ENCODE data around the gene CFHR1.
"Not testable (repeated sequence)": the region's sequence is repeated elsewhere in the genome, so short reads cannot be mapped to it uniquely, and the experiment has no call there.

CFHR1 gene

DNA sequence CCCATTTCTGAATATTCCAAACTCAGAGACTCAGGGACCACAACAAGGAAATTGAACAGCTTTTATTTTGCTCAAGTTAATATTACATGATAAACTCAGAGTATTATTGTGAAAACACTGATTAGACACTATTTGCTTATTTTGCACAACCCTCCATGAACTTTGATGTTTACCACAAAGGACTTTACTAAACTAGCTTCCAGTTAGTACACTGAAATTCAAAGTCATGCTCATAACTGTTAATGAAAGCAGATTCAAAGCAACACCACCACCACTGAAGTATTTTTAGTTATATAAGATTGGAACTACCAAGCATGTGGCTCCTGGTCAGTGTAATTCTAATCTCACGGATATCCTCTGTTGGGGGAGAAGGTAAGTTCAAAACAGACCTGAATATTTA, at the start of gene CFHR1:
Gene CFHR1 (plus strand): TSS at position 201 of the 400 bp plus-strand sequence. CDS start 114 bp downstream, at position 315.
- not testable (repeated sequence) for DNase-seq

DNA sequence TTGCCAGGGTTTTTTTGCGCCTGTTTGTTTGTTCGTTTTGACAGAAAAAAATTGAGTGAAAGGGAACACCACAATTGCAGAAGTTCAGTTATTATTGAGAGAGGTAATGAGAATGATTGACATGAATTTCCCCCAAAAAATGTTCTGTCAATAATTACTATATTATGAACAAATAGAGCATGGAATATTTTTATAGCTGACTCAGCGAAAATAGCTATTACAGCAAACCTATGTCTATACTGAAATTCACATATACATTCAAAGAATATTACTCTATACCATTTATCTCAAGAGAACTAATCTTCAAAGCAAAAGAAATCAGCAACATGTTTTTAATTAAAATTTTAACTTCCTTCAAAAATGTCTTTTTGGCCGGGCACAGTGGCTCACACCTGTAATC, 49.7 kb upstream of the CFHR1 start:
- not testable (repeated sequence) for DNase-seq

DNA sequence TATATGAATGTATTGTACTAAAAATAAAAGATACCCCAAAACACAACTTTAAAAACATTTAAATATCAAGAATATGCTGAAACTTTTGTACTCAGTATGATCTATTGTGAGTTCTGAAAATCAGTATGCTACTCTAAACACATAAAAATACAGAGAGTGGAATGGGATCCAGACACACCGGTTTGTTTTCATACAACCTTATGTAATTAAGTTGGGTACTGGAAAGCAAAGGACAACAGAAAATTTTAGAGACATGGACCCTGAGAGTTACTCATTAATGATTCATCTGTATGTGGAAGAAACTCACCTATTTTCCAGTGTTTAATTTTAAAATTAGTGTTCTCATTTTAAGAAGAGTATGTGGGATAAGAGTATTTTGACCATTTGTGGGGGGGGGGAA, 45.8 kb upstream of the CFHR1 start:
- DNase-seq = no peak

DNA sequence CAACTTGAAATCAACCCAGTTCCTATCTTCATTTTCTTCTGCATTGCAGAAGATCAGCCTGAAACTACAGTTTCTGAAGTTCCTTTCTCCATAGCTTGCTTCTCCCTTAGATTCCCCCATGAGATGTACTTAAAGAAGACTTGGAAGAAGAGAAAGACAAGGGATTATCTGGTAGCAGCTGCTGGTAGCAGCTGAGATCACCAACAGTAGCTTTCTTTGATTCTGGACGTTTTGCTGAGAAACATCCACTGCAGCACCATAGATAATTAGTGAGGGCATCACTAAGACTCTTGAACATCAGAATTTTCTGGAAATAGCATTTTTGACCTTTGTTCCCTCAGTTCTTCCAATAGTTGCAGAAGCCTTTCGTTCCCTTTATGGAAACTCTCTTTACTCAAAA, 45.4 kb upstream of the CFHR1 start:
- DNase-seq = no peak

DNA sequence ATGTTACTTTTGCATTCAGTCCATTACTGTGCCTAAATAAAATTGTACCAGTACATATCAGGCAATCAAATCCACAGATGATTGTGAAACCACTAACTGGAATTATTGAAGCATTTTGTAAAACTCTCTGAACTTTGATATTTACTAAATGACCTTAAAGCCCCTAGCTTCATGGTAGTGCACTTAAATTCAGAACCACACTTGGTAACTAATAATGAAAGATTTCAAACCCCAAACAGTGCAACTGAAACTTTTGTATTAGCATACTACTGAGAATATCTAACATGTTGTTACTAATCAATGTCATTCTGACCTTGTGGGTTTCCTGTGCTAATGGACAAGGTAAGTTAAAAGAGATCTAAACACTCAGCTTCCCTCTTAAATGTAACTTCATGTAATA, 44.9 kb upstream of the CFHR1 start, which contains the start of gene CFHR3:
Gene CFHR3 (plus strand): TSS at position 238 of the 400 bp plus-strand sequence. CDS start 47 bp downstream, at position 285.
- DNase-seq = no peak

DNA sequence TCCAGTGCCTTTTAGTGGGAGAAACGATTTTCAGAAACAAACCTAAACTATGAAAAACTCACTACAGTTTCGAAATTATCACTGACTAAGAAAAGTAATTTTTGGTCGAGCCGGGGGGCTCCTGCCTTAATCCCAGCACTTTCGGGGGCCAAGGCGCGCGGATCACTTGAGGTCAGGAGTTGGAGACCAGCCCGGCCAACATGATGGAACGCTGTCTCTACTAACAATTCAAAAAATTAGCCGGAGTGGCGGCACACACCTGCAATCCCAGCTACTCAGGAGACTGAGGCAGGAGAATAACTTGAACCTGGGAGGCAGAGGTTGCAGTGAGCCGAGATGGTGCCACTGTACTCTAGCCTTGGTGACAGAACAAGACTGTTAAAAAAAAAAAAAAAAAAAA, 41.9 kb upstream of the CFHR1 start:
- DNase-seq = no peak

DNA sequence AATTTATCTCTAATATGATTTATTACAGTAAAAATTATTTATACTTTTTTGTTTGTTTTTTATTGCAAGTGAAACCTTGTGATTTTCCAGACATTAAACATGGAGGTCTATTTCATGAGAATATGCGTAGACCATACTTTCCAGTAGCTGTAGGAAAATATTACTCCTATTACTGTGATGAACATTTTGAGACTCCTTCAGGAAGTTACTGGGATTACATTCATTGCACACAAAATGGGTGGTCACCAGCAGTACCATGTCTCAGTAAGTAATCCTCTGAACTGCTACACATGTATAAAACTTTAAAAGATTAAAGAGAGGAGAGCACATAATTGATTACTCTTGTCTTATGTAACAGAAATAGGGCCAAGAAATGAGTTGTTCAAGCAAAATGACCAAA, 40.4 kb upstream of the CFHR1 start:
- DNase-seq = no peak

DNA sequence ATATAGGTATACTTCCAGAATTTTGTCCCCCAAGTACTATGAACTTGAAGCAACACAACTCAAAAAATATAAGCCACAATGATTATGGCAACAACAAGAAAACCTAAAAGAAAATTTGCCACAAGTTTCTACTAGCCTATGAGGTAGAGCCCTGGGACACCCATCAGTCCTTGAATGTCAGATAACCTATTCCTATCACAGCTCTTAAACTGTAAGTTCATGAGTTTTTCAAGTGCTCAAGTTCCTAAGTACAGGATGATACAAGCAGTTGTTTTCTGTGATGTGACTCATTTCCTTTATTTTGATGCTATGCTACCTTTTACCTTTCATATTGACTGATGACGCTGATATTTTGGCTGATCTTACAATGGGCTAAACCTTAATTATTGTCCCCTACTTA, 28.3 kb upstream of the CFHR1 start:
- not testable (repeated sequence) for DNase-seq

DNA sequence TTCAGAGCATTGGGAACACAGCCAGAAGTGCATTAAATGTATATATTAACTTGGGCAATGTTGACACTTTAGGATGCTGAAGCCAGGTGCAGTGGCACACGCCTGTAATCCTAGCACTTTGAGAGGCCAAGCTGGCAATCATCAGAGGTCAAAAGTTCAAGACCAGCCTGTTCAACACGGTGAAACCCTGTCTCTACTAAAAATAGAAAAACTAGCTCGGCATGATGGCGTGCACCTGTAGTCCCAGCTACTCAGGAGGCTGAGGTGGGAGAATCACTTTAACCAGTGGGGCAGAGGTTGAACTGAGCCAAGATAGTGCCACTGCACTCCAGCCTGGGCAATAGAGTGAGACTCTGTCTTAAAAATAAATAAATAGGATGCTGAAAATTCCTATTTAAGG, 25.4 kb upstream of the CFHR1 start:
- not testable (repeated sequence) for DNase-seq

DNA sequence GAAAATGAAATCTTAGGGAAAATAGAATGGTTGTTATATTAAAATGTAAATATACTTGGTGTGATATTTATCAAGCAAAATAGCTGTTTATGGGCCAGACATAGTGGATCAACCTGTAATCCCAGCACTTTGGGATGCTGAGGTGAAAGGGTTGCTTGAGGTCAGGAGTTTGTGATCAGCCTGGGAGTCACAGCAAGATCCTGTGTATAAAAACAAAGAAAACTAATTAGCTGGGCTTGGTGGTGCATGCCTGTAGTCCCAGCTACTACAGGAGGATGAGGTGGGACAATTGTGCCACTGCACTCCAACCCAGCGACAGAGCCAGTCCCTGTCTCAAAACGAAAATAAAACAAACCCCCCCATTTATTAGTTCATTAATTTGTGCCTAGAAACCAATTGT, 21.6 kb upstream of the CFHR1 start:
- DNase-seq = no peak

DNA sequence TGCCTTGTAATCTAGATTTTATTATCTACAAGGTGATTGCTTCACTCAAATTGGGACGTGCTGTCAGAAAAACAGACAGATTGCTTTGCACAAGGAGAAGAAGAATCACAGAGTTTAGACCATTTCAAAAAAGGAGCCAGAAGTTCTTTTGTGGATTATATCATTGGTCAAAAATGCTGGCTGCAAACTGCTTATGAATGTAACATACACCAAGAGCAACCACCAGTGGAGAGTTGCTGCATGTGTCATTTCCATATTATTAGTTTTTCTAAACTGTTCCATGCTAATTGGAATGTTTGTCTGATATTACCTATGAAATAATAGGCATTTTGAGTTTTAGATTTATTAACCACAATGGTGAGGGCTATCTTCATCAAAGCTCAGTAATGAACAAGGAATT, 17.6 kb upstream of the CFHR1 start:
- DNase-seq = not testable (repeated sequence)

DNA sequence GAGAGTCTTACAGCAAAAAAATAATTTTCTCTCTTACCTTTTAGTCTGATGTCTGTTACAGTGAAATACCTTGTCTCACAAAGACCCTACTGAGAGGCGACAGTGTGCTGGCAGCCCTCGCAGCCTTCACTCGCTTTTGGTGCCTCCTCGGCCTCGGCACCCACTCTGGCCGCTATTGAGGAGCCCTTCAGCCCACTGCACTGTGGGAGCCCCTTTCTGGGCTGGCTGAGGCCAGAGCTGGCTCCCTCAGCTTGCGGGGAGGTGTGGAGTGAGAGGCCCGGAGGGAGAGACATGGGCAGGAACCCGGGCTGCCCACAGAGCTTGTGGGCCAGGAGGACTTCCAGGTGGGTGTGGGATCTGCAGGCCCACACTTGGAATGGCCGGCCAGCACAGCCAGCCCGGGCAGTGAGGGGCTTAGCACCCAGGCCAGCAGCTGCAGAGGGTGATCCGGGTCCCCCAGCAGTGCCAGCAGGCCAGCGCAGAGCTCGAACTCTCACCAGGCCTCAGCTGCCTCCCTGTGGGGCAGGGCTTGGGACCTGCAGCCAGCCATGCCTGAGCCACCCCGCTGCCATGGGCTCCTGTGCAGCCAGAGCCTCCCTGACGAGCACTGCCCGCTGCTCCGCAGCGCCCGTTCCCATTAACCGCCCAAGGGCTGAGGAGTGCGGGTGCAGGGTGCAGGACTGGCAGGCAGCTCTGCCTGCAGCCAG, 10.8 kb upstream of the CFHR1 start:
- no peak for DNase-seq

DNA sequence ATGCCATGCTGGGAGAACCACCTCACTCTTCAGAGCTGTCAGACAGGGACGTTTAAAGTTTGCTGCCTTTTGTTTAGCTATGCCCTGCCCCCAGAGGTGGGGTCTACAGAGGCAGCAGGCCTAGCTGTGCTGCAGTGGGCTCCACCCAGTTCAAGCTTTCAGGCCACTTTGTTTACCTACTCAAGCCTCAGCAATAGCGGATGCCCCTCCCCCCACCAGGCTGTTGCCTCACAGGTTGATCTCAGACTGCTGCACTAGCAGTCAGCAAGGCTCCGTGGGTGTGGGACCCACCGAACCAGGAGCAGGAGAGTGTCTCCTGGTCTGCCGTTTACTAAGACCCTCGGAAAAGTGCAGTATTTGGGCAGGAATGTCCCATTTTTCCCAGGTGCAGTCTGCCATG, 2.1 kb upstream of the CFHR1 start:
- DNase-seq = not testable (repeated sequence)

DNA sequence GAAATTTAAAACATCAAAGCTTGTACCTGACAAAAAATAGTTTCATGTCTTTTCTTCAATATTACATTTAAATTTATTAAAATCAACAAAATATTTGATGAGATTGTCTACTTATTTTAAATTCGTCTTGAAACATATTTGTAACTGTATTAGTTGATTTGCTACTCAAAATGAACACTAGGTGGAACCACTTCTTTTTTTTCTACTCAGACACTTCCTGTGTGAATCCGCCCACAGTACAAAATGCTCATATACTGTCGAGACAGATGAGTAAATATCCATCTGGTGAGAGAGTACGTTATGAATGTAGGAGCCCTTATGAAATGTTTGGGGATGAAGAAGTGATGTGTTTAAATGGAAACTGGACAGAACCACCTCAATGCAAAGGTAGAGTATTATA, 8.3 kb downstream of the CFHR1 start:
- DNase-seq = peak; percentile 3

DNA sequence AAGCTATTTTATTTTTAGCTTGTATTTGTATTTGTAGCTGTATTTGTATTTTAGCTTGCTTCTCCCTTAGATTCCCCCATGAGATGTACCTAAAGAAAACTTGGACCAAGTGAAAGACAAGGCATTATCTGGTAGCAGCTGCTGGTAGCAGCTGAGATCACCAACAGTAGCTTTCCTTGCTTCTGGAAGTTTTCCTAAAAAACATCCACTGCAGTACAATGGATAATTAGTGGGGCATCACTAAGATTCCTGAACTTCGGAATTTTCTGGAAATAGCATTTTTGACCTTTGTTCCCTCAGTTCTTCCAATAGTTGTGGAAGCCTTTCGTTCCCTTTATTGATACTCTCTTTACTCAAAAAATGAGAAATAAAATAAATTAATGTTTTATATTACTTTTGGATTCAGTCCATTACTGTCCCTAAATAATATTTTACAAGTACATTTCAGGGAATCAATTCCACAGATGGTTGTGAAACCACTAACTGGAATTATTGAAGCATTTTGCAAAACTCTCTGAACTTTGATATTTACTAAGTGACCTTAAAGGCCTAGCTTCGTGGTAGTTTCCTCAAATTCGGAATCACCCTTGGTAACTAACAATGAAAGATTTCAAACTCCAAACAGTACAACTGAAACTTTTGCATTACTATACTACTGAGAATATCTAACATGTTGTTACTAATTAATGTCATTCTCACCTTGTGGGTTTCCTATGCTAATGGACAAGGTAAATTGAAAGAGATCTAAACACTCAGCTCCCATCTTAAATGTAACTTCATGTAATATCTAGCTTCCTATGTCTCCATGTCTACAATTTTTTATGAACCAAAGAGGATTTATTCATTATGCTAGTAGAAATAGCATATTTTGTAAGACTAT, 30.3 kb downstream of the CFHR1 start:
- not testable (repeated sequence) for DNase-seq

DNA sequence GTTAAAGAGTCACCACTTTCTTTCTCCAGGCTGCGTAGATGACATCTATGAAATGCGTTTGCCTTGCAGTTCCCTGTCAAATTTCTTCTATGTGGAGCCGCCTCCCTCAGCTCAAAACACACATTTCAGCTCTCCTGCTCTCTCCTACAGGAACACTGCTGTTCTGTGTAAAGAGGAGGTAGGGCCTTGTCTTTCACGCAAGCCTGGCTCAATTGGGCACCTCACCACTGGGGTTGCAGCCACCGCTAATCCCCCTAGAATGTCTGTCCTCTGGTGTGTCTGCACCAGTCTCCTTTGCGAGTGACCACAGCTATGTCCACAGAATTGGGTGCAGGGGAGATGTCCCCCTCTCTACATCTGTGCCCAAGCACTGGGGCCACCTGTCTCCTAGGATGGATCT, 36.5 kb downstream of the CFHR1 start:
- DNase-seq = no peak

DNA sequence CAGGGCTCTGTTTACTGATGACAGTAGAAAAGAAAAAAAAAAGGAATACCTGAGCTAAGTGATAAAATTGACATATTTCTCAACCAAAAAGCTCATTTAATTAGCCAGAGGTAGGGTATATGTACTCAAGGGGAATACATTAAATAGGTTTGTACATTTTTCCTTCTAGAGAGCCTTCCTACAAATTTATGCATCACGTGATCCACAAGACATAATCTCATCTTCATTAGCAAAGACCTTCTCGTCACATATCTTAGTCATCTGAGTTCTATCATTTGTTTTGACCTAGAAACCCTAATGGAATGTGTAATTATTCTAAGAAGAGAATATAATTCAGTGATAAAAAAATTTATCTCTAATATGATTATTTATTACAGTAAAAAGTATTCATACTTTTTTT, 37.7 kb downstream of the CFHR1 start:
- DNase-seq = no peak

DNA sequence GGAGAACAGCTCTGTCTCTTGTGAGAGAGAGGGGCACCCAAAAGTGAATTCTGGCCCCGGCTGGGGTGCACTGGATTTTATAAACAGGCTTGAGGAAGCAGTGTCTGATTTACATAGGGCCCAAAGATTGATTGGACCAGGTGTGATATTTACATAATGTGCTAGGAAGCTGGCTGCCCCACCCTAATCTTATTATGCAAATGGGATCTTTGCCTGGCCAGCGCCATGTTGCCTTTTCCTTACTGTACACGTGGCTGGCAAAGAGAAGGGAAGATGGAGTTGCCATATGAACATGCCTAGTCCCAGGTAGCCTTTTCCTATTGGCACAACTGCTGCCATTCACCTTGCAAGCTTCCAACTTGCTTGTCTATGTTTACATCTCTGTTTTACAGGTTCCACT, 39.3 kb downstream of the CFHR1 start:
- no peak for DNase-seq

DNA sequence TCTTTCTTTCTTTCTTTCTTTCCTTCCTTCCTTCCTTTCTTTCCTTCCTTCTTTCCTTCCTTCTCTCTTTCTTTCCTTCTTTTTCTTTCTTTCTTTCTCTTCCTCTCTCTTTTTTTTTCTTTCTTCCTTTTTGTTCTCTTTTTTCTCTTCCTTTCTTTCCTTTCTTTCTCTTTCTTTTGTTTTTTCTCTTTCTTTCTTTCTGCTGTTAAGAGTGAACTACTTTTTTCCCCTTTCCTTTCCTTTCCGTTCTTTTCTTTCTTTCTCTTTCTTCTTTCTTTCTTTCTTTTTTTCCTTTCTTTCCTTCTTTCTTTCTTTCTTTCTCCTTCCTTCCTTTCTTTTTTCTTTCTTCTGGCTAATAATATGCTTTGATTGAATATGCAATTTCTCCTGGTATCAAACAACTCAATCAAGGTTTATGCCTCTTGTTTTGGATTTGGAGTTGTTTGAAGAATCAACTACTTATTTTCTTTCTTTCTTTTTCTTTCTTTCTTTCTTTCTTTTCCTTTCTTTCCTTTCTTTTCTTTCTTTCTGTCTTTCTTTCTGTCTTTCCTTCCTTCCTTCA, 40.9 kb downstream of the CFHR1 start:
- DNase-seq = no peak

DNA sequence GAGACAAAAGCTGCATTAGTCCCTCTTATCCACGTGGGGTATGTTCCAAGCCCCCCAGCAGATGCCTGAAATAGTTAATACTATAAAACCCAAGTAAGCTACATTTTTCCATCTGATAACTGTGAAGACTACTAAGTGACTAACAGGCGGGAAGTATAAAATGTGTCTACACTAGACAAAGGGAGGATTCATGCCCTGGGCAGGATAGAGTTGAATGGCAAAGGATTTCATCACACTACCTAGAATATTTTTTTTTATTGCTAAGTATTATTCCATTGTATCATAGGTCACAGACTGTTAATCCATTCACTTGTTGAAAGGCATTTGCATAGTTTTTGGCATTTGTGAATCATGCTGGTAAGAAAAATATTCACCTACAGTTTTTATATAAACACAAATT, 41.9 kb downstream of the CFHR1 start:
- no peak for DNase-seq

DNA sequence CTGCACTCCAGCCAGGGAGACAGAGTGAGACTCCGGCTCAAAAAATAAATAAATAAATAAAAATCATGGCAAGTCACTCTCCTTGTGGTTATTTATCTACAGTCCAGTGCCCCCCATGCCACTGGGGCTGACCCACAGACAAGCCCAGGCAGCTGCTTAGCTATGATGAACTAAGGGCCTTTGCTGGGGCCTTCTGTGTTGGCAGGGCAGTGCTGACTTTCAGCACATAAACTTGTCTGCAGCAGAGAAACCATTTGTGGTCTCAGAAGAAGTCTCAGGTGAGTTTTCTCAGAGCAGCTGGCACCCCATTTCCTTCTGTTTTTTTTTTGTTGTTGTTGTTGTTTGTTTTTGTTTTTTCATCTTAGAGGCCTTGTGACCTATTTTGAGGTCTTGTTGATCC, 47.4 kb downstream of the CFHR1 start:
- DNase-seq = no peak

DNA sequence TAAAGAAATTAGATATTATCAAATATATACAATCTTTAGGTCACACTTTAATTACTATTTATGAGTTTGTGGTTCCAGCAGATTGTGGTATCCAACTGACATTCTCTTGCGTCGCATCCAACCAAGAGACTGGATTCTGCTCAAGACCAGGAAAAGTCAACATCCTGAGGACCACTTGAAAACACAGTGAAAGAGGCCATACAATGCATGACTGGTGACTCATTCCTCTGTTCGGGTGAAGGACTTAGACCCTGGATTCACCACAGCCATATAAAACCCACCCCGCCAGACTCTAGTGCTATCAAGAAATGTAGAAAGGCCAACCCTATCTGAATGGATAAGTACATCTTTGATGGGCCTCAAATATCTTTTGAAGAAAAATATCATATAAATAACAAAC, 53.9 kb downstream of the CFHR1 start:
- no peak for DNase-seq

DNA sequence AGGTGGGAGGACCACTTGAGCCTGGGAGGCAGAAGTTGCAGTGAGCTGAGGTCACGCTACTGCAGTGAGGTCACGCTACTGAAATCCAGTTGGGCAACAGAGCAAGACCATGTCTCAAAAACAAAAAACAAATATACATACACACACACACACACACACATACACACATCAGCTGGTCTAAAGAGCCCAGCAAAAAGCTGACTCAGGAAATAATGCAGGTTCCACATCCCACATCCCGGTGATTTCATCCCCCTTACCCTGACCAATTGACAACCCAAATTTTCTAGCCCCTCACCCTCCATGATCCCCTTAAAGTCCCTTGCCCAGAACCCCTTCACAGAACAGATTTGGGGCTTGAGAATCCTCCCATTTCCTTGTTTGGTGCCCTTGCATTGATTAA, 56.4 kb downstream of the CFHR1 start:
- DNase-seq = no peak

DNA sequence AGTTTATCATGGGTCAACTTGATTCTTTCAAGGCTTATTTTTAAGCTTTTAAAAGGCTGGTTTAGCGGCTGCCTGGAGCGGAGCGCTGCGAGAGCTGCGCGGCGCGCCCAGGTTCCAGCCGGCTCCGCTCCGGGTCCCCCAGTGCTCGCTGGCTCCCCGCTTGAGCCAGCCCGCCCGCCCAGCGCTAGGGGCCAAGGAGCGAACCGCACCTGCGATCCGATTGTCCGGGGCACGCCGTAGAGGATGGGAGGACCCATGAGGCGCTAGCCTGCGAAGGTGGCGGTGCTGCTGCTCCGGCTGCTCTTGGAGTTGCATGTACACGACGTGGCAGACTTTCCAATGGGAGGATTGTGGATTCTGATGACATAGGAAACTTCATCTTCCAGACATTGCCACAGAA, 58.4 kb downstream of the CFHR1 start:
- DNase-seq = no peak

Data from NCI-H1694 treated with DMSO at 0.1 percent for 48 hours (cell line).